ENCODE results near the gene KCNQ4. TPM values are rescaled to one million over a fixed set of nuclear protein-coding genes. Genes with fewer than 3 reads are reported as not detected.

Gene KCNQ4
- total RNA-seq, 1 donor from 2014 or later: 0.85 TPM

- Mint-ChIP-seq H3K4me1 (ENCODE audit: unreplicated experiment) (peaks cover 16% of the 10 kb centered on the region), H3K27me3 (peaks cover 29% of the 10 kb centered on the region), H3K27ac (no peak overlapping the region), H3K4me3 (peak overlapping the region; percentile 82), H3K36me3 (no peaks in the 10 kb centered on the region), H3K9me3 (no peaks in the 10 kb centered on the region)
- no peak for TF ChIP-seq CTCF (conservative IDR thresholded peaks at IDR 0.05)
- no peak for DNase-seq (ENCODE audit: extremely low spot score, unreplicated experiment)
Observed at GRCh38 chr1:40784141-40784770, 669 bp downstream of the KCNQ4 start.

- Mint-ChIP-seq H3K27me3 (peaks cover 34% of the 10 kb centered on the region), H3K4me3 (peak overlapping the region; percentile 82), H3K27ac (no peak overlapping the region), H3K4me1 (ENCODE audit: unreplicated experiment) (peaks cover 21% of the 10 kb centered on the region), H3K36me3 (no peaks in the 10 kb centered on the region), H3K9me3 (no peaks in the 10 kb centered on the region)
- no peak for DNase-seq (ENCODE audit: extremely low spot score, unreplicated experiment)
- no peak for TF ChIP-seq CTCF (conservative IDR thresholded peaks at IDR 0.05)
Observed at GRCh38 chr1:40784771-40785151, 1.2 kb downstream of the KCNQ4 start.

- no peaks in the 10 kb centered on the region for H3K9me3 Mint-ChIP-seq
- no peaks in the 10 kb centered on the region for H3K36me3 Mint-ChIP-seq
- peak overlapping the region; percentile 34 for H3K27ac Mint-ChIP-seq
- peaks cover 25% of the 10 kb centered on the region for H3K4me1 Mint-ChIP-seq (ENCODE audit: unreplicated experiment)
- H3K4me3 Mint-ChIP-seq: peak overlapping the region; percentile 82
- TF ChIP-seq CTCF (conservative IDR thresholded peaks at IDR 0.05): no peak
- DNase-seq (ENCODE audit: extremely low spot score, unreplicated experiment): no peak
- H3K27me3 Mint-ChIP-seq: peaks cover 40% of the 10 kb centered on the region
Observed at GRCh38 chr1:40785446-40785845, 1.9 kb downstream of the KCNQ4 start.

- DNase-seq (ENCODE audit: extremely low spot score, unreplicated experiment): no peak
- H3K4me1 Mint-ChIP-seq (ENCODE audit: unreplicated experiment): peaks cover 24% of the 10 kb centered on the region
- no peak overlapping the region for H3K27ac Mint-ChIP-seq
- no peak overlapping the region for H3K4me3 Mint-ChIP-seq
- no peak for TF ChIP-seq CTCF (conservative IDR thresholded peaks at IDR 0.05)
- H3K9me3 Mint-ChIP-seq: no peaks in the 10 kb centered on the region
- H3K36me3 Mint-ChIP-seq: no peaks in the 10 kb centered on the region
- peaks cover 39% of the 10 kb centered on the region for H3K27me3 Mint-ChIP-seq
Observed at GRCh38 chr1:40786171-40786994, 2.8 kb downstream of the KCNQ4 start.

GRCh38 chr1:40786995-40787705, 3.6 kb downstream of the KCNQ4 start:
- TF ChIP-seq CTCF (conservative IDR thresholded peaks at IDR 0.05): no peak
- H3K9me3 Mint-ChIP-seq: no peaks in the 10 kb centered on the region
- no peak overlapping the region for H3K27ac Mint-ChIP-seq
- no peak for DNase-seq (ENCODE audit: extremely low spot score, unreplicated experiment)
- no peak overlapping the region for H3K4me3 Mint-ChIP-seq
- no peaks in the 10 kb centered on the region for H3K36me3 Mint-ChIP-seq
- H3K27me3 Mint-ChIP-seq: peaks cover 32% of the 10 kb centered on the region
- H3K4me1 Mint-ChIP-seq (ENCODE audit: unreplicated experiment): peaks cover 24% of the 10 kb centered on the region
